ENCODE results near the gene CELF2.

Gene CELF2

DNA sequence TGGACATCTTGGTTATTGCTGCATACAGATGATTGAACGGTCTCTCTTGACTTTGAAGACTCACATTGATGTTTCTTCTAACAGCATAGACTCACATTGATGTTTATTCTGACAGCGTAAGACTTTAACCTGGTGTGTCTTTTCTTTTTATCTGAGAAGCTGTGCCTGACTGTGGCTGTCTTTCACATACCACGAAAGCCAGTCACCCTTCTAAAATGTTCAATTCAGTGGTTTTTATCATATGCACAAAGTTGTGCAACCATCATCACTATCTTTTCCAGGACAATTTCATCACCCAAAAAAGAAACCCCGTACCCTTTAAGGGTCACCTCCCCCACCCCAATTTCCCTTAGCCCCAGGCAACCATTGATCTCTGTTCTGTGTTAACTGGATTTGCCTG, 24.7 kb downstream of the CELF2 start:
- no peak for TF ChIP-seq TAF1 (IDR thresholded peaks at IDR 0.05; ENCODE audit: borderline replicate concordance, insufficient read depth, low read length)
- TF ChIP-seq POLR2AphosphoS5 (IDR thresholded peaks at IDR 0.05; ENCODE audit: low read depth, low read length), result no peak
- TF ChIP-seq FOXP2 (optimal IDR thresholded peaks at IDR 0.05; ENCODE audit: borderline replicate concordance, extremely low read depth, extremely low read length, insufficient read depth), result no peak
- TF ChIP-seq, protein P1, sequence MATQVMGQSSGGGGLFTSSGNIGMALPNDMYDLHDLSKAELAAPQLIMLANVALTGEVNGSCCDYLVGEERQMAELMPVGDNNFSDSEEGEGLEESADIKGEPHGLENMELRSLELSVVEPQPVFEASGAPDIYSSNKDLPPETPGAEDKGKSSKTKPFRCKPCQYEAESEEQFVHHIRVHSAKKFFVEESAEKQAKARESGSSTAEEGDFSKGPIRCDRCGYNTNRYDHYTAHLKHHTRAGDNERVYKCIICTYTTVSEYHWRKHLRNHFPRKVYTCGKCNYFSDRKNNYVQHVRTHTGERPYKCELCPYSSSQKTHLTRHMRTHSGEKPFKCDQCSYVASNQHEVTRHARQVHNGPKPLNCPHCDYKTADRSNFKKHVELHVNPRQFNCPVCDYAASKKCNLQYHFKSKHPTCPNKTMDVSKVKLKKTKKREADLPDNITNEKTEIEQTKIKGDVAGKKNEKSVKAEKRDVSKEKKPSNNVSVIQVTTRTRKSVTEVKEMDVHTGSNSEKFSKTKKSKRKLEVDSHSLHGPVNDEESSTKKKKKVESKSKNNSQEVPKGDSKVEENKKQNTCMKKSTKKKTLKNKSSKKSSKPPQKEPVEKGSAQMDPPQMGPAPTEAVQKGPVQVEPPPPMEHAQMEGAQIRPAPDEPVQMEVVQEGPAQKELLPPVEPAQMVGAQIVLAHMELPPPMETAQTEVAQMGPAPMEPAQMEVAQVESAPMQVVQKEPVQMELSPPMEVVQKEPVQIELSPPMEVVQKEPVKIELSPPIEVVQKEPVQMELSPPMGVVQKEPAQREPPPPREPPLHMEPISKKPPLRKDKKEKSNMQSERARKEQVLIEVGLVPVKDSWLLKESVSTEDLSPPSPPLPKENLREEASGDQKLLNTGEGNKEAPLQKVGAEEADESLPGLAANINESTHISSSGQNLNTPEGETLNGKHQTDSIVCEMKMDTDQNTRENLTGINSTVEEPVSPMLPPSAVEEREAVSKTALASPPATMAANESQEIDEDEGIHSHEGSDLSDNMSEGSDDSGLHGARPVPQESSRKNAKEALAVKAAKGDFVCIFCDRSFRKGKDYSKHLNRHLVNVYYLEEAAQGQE (IDR thresholded peaks at IDR 0.05; ENCODE audit: insufficient read depth in 1 of 2, low read depth in 2 of 2, low read length in 2 of 2), result no peak
- TF ChIP-seq SIN3A (IDR thresholded peaks at IDR 0.05; ENCODE audit: borderline replicate concordance, insufficient read depth, low read length), result no peak

DNA sequence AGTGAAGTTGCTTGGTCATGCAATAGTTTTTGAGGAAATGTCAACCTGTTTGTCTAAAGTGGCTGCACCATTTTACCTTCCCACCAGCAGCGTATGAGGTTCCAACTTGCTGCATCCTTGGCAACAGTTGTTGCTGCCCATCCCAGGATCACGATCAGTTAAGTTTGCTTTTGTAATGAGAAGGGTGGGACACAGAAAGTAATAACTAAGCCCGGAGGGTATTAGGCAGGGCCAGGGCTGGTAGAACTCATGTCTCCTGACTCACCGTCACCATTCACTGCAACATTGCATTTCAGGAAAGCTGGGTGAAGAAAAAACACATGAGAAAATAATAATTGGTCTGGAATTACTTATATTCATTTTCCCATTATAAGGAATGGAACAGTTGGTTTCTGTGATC, 25.4 kb downstream of the CELF2 start:
- TF ChIP-seq POLR2AphosphoS5 (IDR thresholded peaks at IDR 0.05; ENCODE audit: low read depth, low read length), result no peak
- no peak for TF ChIP-seq FOXP2 (optimal IDR thresholded peaks at IDR 0.05; ENCODE audit: borderline replicate concordance, extremely low read depth, extremely low read length, insufficient read depth)
- TF ChIP-seq, protein P1 (IDR thresholded peaks at IDR 0.05; ENCODE audit: insufficient read depth in 1 of 2, low read depth in 2 of 2, low read length in 2 of 2), result no peak
- no peak for TF ChIP-seq TAF1 (IDR thresholded peaks at IDR 0.05; ENCODE audit: borderline replicate concordance, insufficient read depth, low read length)
- TF ChIP-seq SIN3A (IDR thresholded peaks at IDR 0.05; ENCODE audit: borderline replicate concordance, insufficient read depth, low read length), result no peak

DNA sequence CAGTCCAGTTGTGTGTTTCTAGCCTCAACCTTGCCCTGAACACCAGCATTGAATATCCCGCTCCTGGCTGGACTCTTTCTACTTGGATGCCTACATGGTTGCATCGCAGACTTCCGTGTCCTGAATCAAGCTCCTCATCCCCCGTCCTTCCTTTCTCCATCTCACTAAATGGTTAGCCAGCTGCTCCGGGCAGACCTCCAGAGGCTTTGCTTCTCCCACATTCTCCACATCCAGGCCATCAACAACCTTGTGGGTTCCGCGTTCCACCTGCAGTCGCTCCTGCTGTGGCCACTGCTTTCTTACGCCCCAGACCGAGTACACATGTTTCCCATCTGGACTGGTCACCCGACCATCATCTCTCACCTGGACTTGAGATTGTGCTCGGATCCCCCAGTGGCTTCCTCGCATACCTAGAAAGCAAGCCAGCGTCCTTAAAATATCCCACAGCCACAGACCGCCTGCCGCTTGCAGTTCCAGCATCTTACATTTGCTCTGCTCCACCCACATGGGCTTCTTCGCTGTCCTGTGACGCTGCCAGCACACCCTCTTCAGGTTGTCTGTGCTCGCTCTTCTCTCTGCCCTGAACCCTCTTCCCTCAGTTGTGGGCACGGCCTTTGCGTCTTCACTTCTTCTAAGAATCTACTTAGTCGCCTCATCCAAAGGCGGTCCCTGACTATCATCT, 25.9 kb downstream of the CELF2 start:
- TF ChIP-seq SIN3A (IDR thresholded peaks at IDR 0.05; ENCODE audit: borderline replicate concordance, insufficient read depth, low read length) (no peak), FOXP2 (optimal IDR thresholded peaks at IDR 0.05; ENCODE audit: borderline replicate concordance, extremely low read depth, extremely low read length, insufficient read depth) (no peak), TAF1 (IDR thresholded peaks at IDR 0.05; ENCODE audit: borderline replicate concordance, insufficient read depth, low read length) (no peak), POLR2AphosphoS5 (IDR thresholded peaks at IDR 0.05; ENCODE audit: low read depth, low read length) (no peak)
- TF ChIP-seq, protein P1 (IDR thresholded peaks at IDR 0.05; ENCODE audit: insufficient read depth in 1 of 2, low read depth in 2 of 2, low read length in 2 of 2), result no peak

DNA sequence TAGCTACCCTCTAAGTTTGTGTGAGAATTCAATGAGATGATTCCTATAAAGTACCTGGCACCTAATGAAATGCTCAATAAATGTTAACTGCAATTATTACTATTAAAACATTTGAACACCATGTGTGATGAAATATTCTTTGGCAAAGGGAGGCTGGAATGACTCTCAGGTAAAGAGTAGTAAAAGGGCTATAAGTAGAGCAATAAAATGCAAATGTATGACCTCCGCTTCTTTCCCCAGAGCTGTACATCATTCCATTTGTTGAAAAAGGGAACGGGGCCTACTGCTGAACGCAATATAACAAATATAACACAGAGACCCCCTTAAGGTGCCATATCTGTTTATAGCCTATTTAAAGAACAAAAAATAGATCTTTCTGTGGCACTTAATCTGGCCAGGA, 27.8 kb downstream of the CELF2 start:
- TF ChIP-seq POLR2AphosphoS5 (IDR thresholded peaks at IDR 0.05; ENCODE audit: low read depth, low read length) (no peak), FOXP2 (optimal IDR thresholded peaks at IDR 0.05; ENCODE audit: borderline replicate concordance, extremely low read depth, extremely low read length, insufficient read depth) (no peak), TAF1 (IDR thresholded peaks at IDR 0.05; ENCODE audit: borderline replicate concordance, insufficient read depth, low read length) (no peak), SIN3A (IDR thresholded peaks at IDR 0.05; ENCODE audit: borderline replicate concordance, insufficient read depth, low read length) (no peak)
- TF ChIP-seq, protein P1 (IDR thresholded peaks at IDR 0.05; ENCODE audit: insufficient read depth in 1 of 2, low read depth in 2 of 2, low read length in 2 of 2), result no peak

Data from PFSK-1 (cell line).